RWPE1 (cell line): ENCODE data around the gene RELA.
"Not testable (repeated sequence)": the region's sequence is repeated elsewhere in the genome, so short reads cannot be mapped to it uniquely, and the experiment has no call there.

Experiments
- CTCF ChIA-PET: fragments of 350-600 bp; sonication (Branson Sonifier 250); formaldehyde crosslinking; extraction: SDS; loops from one replicate; lab custom pipeline; 2021; lab: Yijun Ruan, JAX
- POLR2A ChIA-PET: fragments of 400-600 bp; formaldehyde crosslinking; extraction: SDS; loops from one replicate; lab custom pipeline; 2020; ENCODE audit warnings: antibody characterized with exemption; ENCODE audit not compliant: low non-redundant PET; lab: Yijun Ruan, JAX
- DNase-seq: peaks from one replicate; pipeline ENCODE4 v3.0.0; 2012; ENCODE audit warnings: low spot score
- H3K27ac ChIP-seq: fragments of 450-650 bp; 2 replicates; pipeline ENCODE4 v1.5.1; 2017
- TF ChIP-seq, protein P1 (sequence below): fragments of 450-650 bp; conservative IDR thresholded peaks from 2 replicates; pipeline ENCODE4 v1.5.1; 2017; ENCODE audit warnings: low read depth, mild to moderate bottlenecking

Gene RELA

DNA sequence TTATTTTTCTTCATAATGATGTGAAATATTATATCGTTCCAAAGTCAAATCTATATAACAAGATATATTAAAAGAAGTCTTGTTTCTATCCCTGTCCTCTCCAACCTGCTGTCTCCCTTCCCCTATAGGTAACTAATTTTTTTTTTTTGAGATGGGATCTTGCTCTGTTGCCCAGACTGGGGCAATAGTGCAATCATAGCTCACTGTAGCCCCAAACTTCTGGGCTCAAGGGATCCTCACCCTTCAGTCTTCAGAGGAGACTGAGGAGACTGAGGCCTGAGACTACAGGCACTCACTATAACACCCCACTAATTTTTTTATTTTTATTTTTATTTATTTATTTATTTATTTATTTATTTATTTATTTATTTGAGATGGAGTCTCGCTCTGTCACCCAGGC lies 10.3 kb upstream of the RELA start:
- CTCF ChIA-PET: interaction anchor here (0.7 kb wide), 1 partner anchor 426 kb away, joined by 3 read pairs; no protein-coding TSS in a partner anchor
- POLR2A ChIA-PET: no interaction called here

DNA sequence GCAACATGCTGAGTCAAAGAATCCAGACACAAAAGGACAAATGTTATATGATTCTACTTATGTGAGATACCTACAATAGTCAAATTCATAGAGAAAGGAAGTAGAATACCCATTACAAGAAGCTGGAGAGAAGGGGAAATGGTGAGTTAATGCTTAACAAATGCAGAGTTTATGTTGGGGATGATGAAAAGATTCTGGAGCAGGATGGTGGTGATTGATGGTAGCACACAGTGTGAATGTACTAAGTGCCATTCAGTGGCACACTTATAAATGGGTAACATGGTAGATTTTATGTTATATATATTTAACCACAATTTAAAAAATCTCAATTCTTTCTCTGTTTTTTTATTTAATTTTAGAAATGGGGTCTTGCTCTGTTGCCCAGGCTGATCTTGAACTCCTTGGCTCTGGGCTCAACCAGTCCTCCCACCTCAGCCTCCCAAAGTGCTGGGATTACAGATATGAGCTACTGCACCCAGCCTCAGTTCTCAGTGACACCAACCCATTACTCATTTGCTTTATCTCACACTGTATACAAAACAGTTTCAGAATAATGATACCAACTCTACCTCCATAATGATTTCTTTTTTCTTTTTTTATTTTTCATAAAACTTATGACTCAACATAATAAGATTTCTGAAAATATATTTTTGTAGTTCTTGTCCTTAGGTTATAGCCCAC lies 9.6 kb upstream of the RELA start:
- H3K27ac ChIP-seq: no peak overlapping the region
- POLR2A ChIA-PET: no interaction called here
- DNase-seq: no peak
- TF ChIP-seq, protein P1, sequence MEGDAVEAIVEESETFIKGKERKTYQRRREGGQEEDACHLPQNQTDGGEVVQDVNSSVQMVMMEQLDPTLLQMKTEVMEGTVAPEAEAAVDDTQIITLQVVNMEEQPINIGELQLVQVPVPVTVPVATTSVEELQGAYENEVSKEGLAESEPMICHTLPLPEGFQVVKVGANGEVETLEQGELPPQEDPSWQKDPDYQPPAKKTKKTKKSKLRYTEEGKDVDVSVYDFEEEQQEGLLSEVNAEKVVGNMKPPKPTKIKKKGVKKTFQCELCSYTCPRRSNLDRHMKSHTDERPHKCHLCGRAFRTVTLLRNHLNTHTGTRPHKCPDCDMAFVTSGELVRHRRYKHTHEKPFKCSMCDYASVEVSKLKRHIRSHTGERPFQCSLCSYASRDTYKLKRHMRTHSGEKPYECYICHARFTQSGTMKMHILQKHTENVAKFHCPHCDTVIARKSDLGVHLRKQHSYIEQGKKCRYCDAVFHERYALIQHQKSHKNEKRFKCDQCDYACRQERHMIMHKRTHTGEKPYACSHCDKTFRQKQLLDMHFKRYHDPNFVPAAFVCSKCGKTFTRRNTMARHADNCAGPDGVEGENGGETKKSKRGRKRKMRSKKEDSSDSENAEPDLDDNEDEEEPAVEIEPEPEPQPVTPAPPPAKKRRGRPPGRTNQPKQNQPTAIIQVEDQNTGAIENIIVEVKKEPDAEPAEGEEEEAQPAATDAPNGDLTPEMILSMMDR: no peak
- CTCF ChIA-PET: interaction anchor here (1.0 kb wide), 1 partner anchor 27 kb away, joined by 3 read pairs; no protein-coding TSS in a partner anchor

More for the DNA sequence above, 10.3 kb upstream of the RELA start:
- TF ChIP-seq, protein P1: no peak
- DNase-seq: no peak
- H3K27ac ChIP-seq: no peak overlapping the region

DNA sequence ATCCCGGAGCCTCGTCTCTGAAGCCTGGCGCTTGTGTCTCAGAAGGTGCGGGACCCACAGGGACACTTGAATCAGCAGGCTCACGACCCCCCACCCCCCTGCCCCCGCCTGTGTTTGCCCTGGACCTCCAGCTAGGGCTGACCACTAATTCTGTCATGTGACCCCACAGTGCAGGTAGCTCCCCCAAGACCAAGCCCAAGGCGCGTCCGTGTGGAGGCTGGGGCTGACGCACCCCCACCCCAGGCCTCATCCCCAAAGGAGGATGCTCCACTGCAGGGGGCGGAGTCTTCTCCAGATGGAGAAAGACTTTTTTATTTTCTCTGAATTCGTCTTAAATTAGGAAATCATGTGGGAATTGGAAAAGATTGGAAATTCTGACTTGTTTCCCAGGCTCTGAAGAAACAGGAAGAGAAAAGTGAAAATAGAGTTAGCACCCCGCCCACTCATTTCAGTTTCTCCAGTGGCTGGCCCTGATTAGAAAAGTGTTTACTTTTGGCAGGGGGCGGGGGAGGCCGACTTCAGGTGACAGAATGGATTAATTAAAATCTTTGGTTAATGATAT lies 1.0 kb upstream of the RELA start:
- DNase-seq: peak; percentile 46
- TF ChIP-seq, protein P1: no peak
- H3K27ac ChIP-seq: peak overlapping the region; percentile 98
- POLR2A ChIA-PET: interaction anchor here (0.7 to 1.7 kb wide), 2 partner anchors 11 to 117 kb away, joined by 3 to 6 read pairs; no protein-coding TSS in a partner anchor
- CTCF ChIA-PET: interaction anchor here (0.6 kb wide), 1 partner anchor 42 kb away, joined by 8 read pairs; no protein-coding TSS in a partner anchor

DNA sequence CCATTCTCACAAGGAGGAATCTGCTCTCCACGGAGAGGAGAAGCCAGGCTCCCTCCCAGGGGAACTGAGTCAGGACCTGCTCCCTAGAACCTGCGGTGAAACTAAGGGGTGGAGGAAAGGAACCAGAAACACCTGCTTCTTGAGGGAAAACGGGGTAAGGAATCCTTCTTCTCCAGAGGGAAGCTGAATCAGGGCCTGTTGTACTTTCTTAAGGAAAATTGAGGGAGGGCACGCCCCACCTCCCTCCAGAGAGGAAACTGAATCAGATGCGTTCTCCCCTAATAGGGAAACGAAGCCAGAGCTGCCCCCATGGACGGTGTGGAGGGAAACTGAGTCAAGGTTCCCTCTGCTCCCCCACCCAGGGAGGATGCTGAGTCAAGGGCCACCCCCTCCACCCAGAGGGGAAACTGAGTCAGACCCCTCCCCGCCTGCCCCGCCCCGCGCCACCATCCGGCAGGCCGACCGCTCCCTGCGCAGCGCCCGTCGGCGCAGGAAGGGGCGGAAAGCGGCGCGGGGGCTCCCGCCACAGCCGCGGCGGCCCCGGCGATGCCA lies 393 bp downstream of the RELA start:
- ChIA-PET CTCF (no interaction called here), POLR2A (interaction anchor here (0.9 to 1.7 kb wide), 2 partner anchors 10 to 12 kb away, joined by 3 to 6 read pairs; no protein-coding TSS in a partner anchor)
- TF ChIP-seq, protein P1: no peak
- peak overlapping the region; percentile 98 for H3K27ac ChIP-seq
- no peak for DNase-seq

DNA sequence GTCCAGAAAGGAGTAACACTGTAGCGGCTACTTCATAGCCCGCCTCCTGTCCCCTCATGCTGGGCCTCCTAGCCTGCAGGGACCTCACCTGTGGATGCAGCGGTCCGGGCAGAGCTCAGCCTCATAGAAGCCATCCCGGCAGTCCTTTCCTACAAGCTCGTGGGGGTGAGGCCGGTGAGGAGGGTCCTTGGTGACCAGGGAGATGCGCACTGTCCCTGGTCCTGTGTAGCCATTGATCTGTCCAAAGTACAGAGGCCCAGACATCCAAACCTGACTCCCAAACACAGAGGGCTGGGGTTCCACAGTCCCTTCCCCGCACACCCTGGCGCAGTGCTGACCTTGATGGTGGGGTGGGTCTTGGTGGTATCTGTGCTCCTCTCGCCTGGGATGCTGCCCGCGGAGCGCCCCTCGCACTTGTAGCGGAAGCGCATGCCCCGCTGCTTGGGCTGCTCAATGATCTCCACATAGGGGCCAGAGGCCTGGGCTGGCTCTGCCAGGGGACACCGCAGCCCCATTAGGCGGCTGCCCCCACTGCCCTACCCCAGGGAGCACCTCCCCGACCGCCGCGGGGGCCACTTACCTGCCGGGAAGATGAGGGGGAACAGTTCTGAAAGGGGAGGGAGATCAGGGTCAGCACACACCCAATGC lies 993 bp downstream of the RELA start:
- ChIA-PET POLR2A (interaction anchor here (0.9 kb wide), 1 partner anchor 12 kb away, joined by 3 read pairs; no protein-coding TSS in a partner anchor), CTCF (interaction anchor here (0.6 kb wide), 1 partner anchor 35 kb away, joined by 5 read pairs; no protein-coding TSS in a partner anchor)
- peak overlapping the region; percentile 98 for H3K27ac ChIP-seq
- DNase-seq: no peak
- TF ChIP-seq, protein P1: no peak

DNA sequence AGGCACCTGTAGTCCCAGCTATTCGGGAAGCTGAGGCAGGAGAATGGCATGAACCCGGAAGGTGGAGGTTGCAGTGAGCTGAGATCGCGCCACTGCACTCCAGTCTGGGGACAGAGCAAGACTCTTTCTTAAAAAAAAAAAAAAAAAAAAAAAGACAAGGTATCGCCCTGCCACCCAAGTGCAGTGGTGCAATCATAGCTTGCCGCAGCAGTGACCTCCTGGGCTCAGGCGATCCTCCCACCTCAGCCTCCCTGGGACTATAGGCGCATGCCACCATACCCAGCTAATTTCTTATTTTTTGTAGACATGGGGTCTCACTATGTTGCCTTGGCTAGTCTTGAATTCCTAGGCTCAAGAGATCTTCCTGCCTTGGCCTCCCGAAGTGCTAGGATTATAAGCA lies 1.8 kb downstream of the RELA start:
- POLR2A ChIA-PET, DNase-seq, CTCF ChIA-PET: not testable (repeated sequence)
- H3K27ac ChIP-seq: 0 out of 2 replicates have a peak overlapping the region, but pooled peaks have one; percentile 9
